AG08396 (cell line): ENCODE measurements around the gene SRP68.

Experiments used
- DNase-seq: peaks from one replicate; pipeline ENCODE4 v3.0.0; 2012; ENCODE audit warnings: low spot score, mixed read lengths

Gene SRP68

DNA sequence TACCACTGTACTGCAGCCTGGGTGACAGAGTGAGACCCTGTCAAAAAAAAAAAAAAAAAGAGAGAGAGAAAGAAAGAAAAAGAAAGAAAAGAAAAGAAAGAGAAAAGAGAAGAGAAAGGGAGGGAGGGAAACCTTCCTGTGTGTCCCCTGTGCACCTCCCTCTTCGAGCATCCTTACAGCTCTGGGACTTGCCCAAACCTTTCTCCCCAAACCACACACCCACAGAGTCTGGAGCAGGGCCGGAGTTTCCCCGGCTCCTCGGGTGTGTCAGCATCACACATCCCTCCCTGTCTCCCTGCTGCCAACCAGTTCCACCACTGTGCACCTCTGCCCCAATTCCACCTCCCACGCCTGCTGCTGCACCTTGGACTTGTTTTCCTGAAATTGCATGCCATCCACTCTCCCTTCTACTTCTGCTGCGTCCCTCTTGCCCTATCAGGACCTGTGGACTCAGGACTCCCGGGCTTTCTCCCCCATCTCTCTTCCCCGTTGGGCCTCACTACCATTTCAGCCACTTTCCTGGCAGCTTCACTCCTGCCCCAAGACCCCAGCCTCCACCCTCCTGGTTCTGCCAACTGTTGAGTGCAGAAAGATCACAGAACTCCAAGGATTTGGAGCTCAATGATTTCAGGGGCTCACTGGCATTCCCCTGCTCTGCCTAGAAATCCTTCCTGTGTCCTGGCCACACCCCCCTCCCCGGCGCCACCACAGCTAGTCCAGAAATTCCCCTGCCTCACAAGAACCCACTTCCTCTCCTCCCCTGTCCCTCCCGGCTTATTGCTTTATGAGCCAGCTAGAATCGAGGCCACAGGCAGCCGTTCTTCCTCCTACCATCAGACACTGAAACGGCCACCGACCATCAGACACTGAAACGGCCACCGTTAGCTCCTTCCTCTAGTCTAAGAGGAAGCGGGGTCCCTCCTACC is 75.4 kb downstream of the SRP68 start:
- peak; percentile 46 for DNase-seq

DNA sequence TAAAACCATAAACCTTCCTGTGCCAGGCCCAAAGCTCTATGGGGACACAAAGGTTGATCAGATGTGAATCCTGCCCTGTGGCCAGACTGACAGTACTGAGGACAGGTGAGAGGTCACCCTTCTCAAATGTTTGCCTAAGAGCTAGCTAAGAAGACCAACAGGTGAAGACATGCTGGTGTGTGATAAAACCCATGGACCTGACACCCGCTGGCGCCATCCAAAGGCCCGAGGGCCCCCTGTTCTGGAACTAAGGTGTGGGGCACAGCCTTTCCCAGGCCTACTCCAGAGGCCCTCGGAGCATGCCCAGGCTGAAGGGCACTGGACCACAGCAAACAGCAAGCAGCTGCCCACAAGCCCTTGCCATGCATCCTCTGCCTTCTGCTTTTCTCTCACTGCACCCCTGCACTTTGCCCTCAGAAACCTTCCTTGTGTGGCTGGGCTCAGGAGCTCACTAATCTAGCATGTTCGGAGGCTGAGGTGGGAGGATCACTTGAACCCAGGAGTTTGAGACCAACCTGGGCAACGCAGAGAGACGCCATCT is 76.9 kb downstream of the SRP68 start:
- no peak for DNase-seq

DNA sequence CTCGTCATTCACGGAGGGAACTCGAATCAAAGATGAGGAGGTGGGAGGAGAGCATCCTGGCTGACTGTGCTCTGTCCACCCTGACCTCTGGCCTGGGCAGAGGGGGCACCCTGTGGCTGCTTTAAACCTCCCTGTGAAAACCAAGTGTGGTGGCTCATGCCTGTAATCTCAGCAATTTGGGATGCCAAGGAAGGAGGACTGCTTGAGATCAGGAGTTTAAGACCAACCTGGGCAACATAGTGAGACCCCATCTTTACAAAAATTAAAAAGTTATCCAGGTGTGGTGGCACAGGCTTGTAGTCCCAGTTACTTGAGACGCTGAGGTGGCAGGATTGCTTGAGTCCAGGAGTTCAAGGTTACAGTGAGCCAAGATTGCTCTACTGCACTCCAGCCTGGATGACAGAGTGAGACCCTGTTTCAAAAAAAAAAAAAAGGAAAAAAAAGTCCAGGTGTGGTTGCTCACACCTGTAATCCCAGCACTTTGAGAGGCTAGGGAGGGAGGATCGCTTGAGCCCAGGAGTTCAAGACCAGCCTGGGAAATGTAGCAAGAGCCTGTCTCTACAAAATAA is 77.4 kb downstream of the SRP68 start:
- no peak for DNase-seq

DNA sequence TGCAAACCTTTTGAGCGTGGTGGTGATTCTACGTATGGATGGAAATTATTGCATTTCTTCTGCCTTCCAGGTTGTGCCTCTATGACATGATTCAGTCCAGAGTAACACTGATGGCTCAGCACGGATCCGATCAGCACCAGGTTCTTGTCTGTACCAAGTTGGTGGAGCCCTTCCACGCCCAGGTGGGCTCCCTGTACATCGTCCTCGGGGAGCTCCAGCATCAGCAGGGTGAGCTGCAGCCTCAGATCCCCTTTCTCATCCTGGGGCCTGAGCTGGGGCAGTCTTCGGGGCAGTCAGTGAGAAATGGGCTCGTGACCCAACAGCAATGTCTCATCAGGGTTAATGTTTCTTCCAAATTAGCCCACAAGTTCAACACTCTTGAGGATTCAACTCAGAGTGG is 80.9 kb downstream of the SRP68 start:
- no peak for DNase-seq
